GM12874 (cell line): ENCODE data around the gene IL1RAPL2.

Source experiments
- CTCF ChIP-seq: IDR thresholded peaks from 2 replicates; pipeline ENCODE4 v1.5.1; 2011; ENCODE audit warnings: low read depth, mild to moderate bottlenecking, control low read depth, low read length, moderate library complexity; ENCODE audit not compliant: insufficient read depth

The IL1RAPL2 gene

GRCh38 chrX:105315248-105315647, 749.2 kb downstream of the IL1RAPL2 start:
- TF ChIP-seq CTCF: no peak

- TF ChIP-seq CTCF: no peak
Measured at GRCh38 chrX:105317117-105317516, 751.1 kb downstream of the IL1RAPL2 start.

GRCh38 chrX:105323928-105324327, 757.9 kb downstream of the IL1RAPL2 start:
- no peak for TF ChIP-seq CTCF

GRCh38 chrX:105328773-105329172, 762.8 kb downstream of the IL1RAPL2 start:
- TF ChIP-seq CTCF: no peak

- no peak for TF ChIP-seq CTCF
Measured at GRCh38 chrX:105331244-105331643, 765.2 kb downstream of the IL1RAPL2 start.

- no peak for TF ChIP-seq CTCF
Measured at GRCh38 chrX:105347373-105347772, 781.4 kb downstream of the IL1RAPL2 start.

- no peak for TF ChIP-seq CTCF
Measured at GRCh38 chrX:105349476-105349875, 783.5 kb downstream of the IL1RAPL2 start.

GRCh38 chrX:105375816-105376215, 809.8 kb downstream of the IL1RAPL2 start:
- TF ChIP-seq CTCF: no peak
